Measurements from ENCODE around the gene TTC21A. TPM values are rescaled to one million over a fixed set of nuclear protein-coding genes. Genes with fewer than 3 reads are reported as not detected.
A peak's percentile ranks its signal among the peaks of the same experiment; 100 is the strongest.

Gene TTC21A
- total and polyA plus RNA-seq, 7 donors = 0.60 to 7.1 (median 4.3) TPM

GRCh38 chr3:39108200-39108710 is 775 bp downstream of the TTC21A start:
- intact Hi-C loops (cut with DNase I) = loop anchor here (1.0 to 5.0 kb wide), 3 partner anchors 56 to 301 kb away; partner anchors contain the start of genes SCN11A and WDR48
- peak overlapping the region; percentile 75 to 98 (median 82) for H3K4me3 ChIP-seq
- H3K9me3 ChIP-seq = no peaks in the 10 kb centered on the region
- TF ChIP-seq, protein P1, sequence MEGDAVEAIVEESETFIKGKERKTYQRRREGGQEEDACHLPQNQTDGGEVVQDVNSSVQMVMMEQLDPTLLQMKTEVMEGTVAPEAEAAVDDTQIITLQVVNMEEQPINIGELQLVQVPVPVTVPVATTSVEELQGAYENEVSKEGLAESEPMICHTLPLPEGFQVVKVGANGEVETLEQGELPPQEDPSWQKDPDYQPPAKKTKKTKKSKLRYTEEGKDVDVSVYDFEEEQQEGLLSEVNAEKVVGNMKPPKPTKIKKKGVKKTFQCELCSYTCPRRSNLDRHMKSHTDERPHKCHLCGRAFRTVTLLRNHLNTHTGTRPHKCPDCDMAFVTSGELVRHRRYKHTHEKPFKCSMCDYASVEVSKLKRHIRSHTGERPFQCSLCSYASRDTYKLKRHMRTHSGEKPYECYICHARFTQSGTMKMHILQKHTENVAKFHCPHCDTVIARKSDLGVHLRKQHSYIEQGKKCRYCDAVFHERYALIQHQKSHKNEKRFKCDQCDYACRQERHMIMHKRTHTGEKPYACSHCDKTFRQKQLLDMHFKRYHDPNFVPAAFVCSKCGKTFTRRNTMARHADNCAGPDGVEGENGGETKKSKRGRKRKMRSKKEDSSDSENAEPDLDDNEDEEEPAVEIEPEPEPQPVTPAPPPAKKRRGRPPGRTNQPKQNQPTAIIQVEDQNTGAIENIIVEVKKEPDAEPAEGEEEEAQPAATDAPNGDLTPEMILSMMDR (IDR thresholded peaks at IDR 0.05) = no peak
- H3K27me3 ChIP-seq = no peaks in the 10 kb centered on the region
- H3K36me3 ChIP-seq = peaks cover 0 to 7% (median 0%) of the 10 kb centered on the region in 4 donors
- H3K27ac ChIP-seq = peak overlapping the region; percentile 90 to 97 (median 94)
- WGBS, 2 donors = 17 to 55% methylated on average over 2 of the region's 2 CpGs
- peaks cover 0 to 49% (median 41%) of the 10 kb centered on the region in 4 donors for H3K4me1 ChIP-seq
- no peak for DNase-seq

- 88 to 91% methylated on average over 5 of the region's 5 CpGs for WGBS, 2 donors
- Histone ChIP-seq H3K27ac (no peak overlapping the region), H3K4me1 (peaks cover 0 to 41% (median 34%) of the 10 kb centered on the region in 4 donors), H3K36me3 (peaks cover 0 to 9% (median 0%) of the 10 kb centered on the region in 4 donors), H3K9me3 (no peaks in the 10 kb centered on the region), H3K27me3 (no peaks in the 10 kb centered on the region), H3K4me3 (no peak overlapping the region)
- TF ChIP-seq POLR2A (IDR thresholded peaks at IDR 0.05) (no peak), EP300 (IDR thresholded peaks at IDR 0.05) (no peak), POLR2AphosphoS5 (IDR thresholded peaks at IDR 0.05) (no peak)
- TF ChIP-seq, protein P1 (IDR thresholded peaks at IDR 0.05) = no peak
- intact Hi-C loops (cut with DNase I) = loop anchor here (2.0 to 5.0 kb wide), 2 partner anchors 57 to 300 kb away; partner anchors contain the start of genes SCN11A and WDR48
- DNase-seq = no peak
Measured at GRCh38 chr3:39109086-39109485, 1.6 kb downstream of the TTC21A start.

GRCh38 chr3:39110041-39110639 is 2.7 kb downstream of the TTC21A start:
- intact Hi-C loops (cut with DNase I) = no loop called here
- Histone ChIP-seq H3K4me3 (no peak overlapping the region), H3K4me1 (peaks cover 0 to 30% (median 24%) of the 10 kb centered on the region in 4 donors), H3K9me3 (no peaks in the 10 kb centered on the region), H3K27ac (no peak overlapping the region), H3K27me3 (no peaks in the 10 kb centered on the region), H3K36me3 (peaks cover 0 to 9% (median 0%) of the 10 kb centered on the region in 4 donors)
- whole genome bisulfite sequencing, 2 donors = 79 to 95% methylated on average over 2 of the region's 2 CpGs
- TF ChIP-seq, protein P1 (IDR thresholded peaks at IDR 0.05) = no peak
- no peak for TF ChIP-seq EP300 (IDR thresholded peaks at IDR 0.05)
- no peak for TF ChIP-seq POLR2A (IDR thresholded peaks at IDR 0.05)
- DNase-seq = no peak

DNA sequence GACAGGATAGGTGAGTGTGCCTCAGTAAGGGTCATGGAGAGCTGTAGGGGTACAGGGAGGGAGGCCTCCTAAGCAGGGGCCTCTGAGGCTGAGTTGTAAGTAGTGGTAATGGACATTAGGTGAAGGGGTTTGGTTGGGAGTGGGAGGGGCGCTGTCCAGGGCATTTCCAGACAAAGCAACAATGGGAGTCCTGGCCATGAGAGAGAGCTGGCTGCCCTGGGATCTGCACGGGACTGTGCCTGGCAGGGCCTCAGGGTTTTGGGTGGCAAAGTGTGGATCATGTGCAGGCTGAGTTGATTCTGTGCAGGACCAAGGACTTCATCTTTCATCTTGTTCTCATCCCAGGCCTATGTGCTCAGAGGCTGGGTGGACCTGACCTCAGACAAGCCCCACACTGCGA is 4.6 kb downstream of the TTC21A start:
- no peaks in the 10 kb centered on the region for H3K9me3 ChIP-seq
- H3K36me3 ChIP-seq = peaks cover 0 to 9% (median 0%) of the 10 kb centered on the region in 4 donors
- no peak overlapping the region for H3K4me3 ChIP-seq
- intact Hi-C loops (cut with DNase I) = no loop called here
- H3K27ac ChIP-seq = no peak overlapping the region
- DNase-seq = peak; percentile 46
- H3K4me1 ChIP-seq = peaks cover 0 to 13% (median 9%) of the 10 kb centered on the region in 4 donors
- no peaks in the 10 kb centered on the region for H3K27me3 ChIP-seq
- no peak for TF ChIP-seq POLR2AphosphoS5 (IDR thresholded peaks at IDR 0.05)
- no peak for TF ChIP-seq POLR2A (IDR thresholded peaks at IDR 0.05)
- TF ChIP-seq, protein P1 (IDR thresholded peaks at IDR 0.05) = no peak
- TF ChIP-seq EP300 (IDR thresholded peaks at IDR 0.05) = no peak
- WGBS, 2 donors = 95% methylated on average over 3 of the region's 3 CpGs

Measured in sigmoid colon (tissue), 7 donors.